HEK293 (cell line): ENCODE results near the gene TTLL11.

ENCODE experiments used
- CTCF ChIA-PET: fragments of 350-600 bp; formaldehyde crosslinking; extraction: SDS; loops from one replicate; lab custom pipeline; 2021; ENCODE audit warnings: antibody characterized with exemption; lab: Yijun Ruan, JAX
- POLR2A ChIA-PET: fragments of 300-600 bp; formaldehyde crosslinking; extraction: SDS; loops from one replicate; lab custom pipeline; 2020; ENCODE audit warnings: antibody characterized with exemption, inconsistent platforms; lab: Yijun Ruan, JAX
- H3K27ac ChIP-seq: fragments of 200-500 bp; sonication (Bioruptor generic); 2 replicates; pipeline ENCODE4 v1.5.1; 2014; ENCODE audit warnings: low read depth, low read length, control low read depth, inconsistent platforms; ENCODE audit errors: extremely low read depth
- H3K36me3 ChIP-seq, 2 experiments: fragments of 200-500 bp in 1 of 2; sonication (Bioruptor generic) in 1 of 2; 1 replicate in 1 of 2; 2 replicates in 1 of 2; pipeline ENCODE4 v1.5.1; 2014 to 2017; ENCODE audit warnings: inconsistent platforms in 2 of 2, low read length in 2 of 2; ENCODE audit not compliant: control insufficient read depth in 2 of 2, insufficient read depth in 1 of 2
- H3K4me1 ChIP-seq: fragments of 200-500 bp; sonication (Bioruptor generic); 2 replicates; pipeline ENCODE4 v1.5.1; 2014; ENCODE audit warnings: mild to moderate bottlenecking, low read length, inconsistent platforms; ENCODE audit not compliant: control insufficient read depth, insufficient read depth
- H3K4me3 ChIP-seq: 2 replicates; pipeline ENCODE4 v1.5.1; 2011; ENCODE audit warnings: low read depth, mild to moderate bottlenecking, control low read depth, low read length, moderate library complexity
- H3K9me3 ChIP-seq: fragments of 200-500 bp; sonication (Bioruptor generic); 2 replicates; pipeline ENCODE4 v1.5.1; 2014; ENCODE audit warnings: low read depth, low read length, inconsistent platforms; ENCODE audit not compliant: control insufficient read depth, insufficient read depth
- BCL11B ChIP-seq: fragments of 450-650 bp; formaldehyde crosslinking; IDR thresholded peaks from 2 replicates; pipeline ENCODE4 v1.5.1; 2016; ENCODE audit warnings: low read depth, missing biosample characterization, missing genetic modification characterization
- ELK4 ChIP-seq: IDR thresholded peaks from 2 replicates; pipeline ENCODE4 v1.6.1; 2011; ENCODE audit warnings: mild to moderate bottlenecking, low read depth, low read length, borderline replicate concordance
- GLIS2 ChIP-seq: fragments of 450-650 bp; formaldehyde crosslinking; IDR thresholded peaks from 2 replicates; pipeline ENCODE4 v1.5.1; 2016; ENCODE audit warnings: missing biosample characterization, missing genetic modification characterization
- MEIS1 ChIP-seq: sonication (generic); formaldehyde crosslinking; IDR thresholded peaks from 2 replicates; pipeline ENCODE4 v1.8.1; 2022; ENCODE audit warnings: missing genetic modification reagents, mild to moderate bottlenecking, borderline replicate concordance
- MYNN ChIP-seq: fragments of 450-650 bp; formaldehyde crosslinking; IDR thresholded peaks from 2 replicates; pipeline ENCODE4 v1.5.1; 2016; ENCODE audit warnings: missing biosample characterization, missing genetic modification characterization, borderline replicate concordance
- MZF1 ChIP-seq: fragments of 450-650 bp; formaldehyde crosslinking; IDR thresholded peaks from 2 replicates; pipeline ENCODE4 v1.5.1; 2017; ENCODE audit warnings: missing biosample characterization, missing genetic modification characterization, borderline replicate concordance
- OVOL3 ChIP-seq: fragments of 450-650 bp; formaldehyde crosslinking; IDR thresholded peaks from 2 replicates; pipeline ENCODE4 v1.5.1; 2016; ENCODE audit warnings: missing biosample characterization, missing genetic modification characterization
- RBAK ChIP-seq: fragments of 450-650 bp; formaldehyde crosslinking; IDR thresholded peaks from 2 replicates; pipeline ENCODE4 v1.5.1; 2016; ENCODE audit warnings: missing biosample characterization, missing genetic modification characterization
- TCF7L2 ChIP-seq: IDR thresholded peaks from 2 replicates; pipeline ENCODE4 v1.6.1; 2011; ENCODE audit warnings: low read depth, mild to moderate bottlenecking, inconsistent platforms, low read length, moderate library complexity, borderline replicate concordance
- YY2 ChIP-seq: fragments of 450-650 bp; formaldehyde crosslinking; IDR thresholded peaks from 2 replicates; pipeline ENCODE4 v1.5.1; 2016; ENCODE audit warnings: missing biosample characterization, missing genetic modification characterization
- ZBTB1 ChIP-seq: fragments of 450-650 bp; formaldehyde crosslinking; IDR thresholded peaks from 2 replicates; pipeline ENCODE4 v1.5.1; 2016; ENCODE audit warnings: missing biosample characterization, missing genetic modification characterization
- ZEB2 ChIP-seq: fragments of 450-650 bp; formaldehyde crosslinking; IDR thresholded peaks from 2 replicates; pipeline ENCODE4 v1.5.1; 2016; ENCODE audit warnings: missing biosample characterization, missing genetic modification characterization
- ZIC2 ChIP-seq: fragments of 450-650 bp; formaldehyde crosslinking; IDR thresholded peaks from 2 replicates; pipeline ENCODE4 v1.5.1; 2016; ENCODE audit warnings: missing biosample characterization, missing genetic modification characterization
- ZNF146 ChIP-seq: fragments of 450-650 bp; formaldehyde crosslinking; IDR thresholded peaks from 2 replicates; pipeline ENCODE4 v1.5.1; 2016; ENCODE audit warnings: missing biosample characterization, missing genetic modification characterization
- ZNF324 ChIP-seq: fragments of 450-650 bp; formaldehyde crosslinking; IDR thresholded peaks from 2 replicates; pipeline ENCODE4 v1.5.1; 2016; ENCODE audit warnings: missing biosample characterization, missing genetic modification characterization
- ZNF341 ChIP-seq: fragments of 450-650 bp; formaldehyde crosslinking; IDR thresholded peaks from 2 replicates; pipeline ENCODE4; 2016; ENCODE audit warnings: low read depth, missing biosample characterization, missing genetic modification characterization
- ZNF37A ChIP-seq: fragments of 450-650 bp; IDR thresholded peaks from 2 replicates; pipeline ENCODE4 v1.5.1; 2018; ENCODE audit warnings: missing biosample characterization, missing genetic modification characterization
- ZNF416 ChIP-seq: fragments of 450-650 bp; formaldehyde crosslinking; IDR thresholded peaks from 2 replicates; pipeline ENCODE4 v1.5.1; 2016; ENCODE audit warnings: missing biosample characterization, missing genetic modification characterization
- ZNF513 ChIP-seq: fragments of 450-650 bp; IDR thresholded peaks from 2 replicates; pipeline ENCODE4 v1.5.1; 2018; ENCODE audit warnings: missing biosample characterization, missing genetic modification characterization
- ZNF549 ChIP-seq: fragments of 450-650 bp; IDR thresholded peaks from 2 replicates; pipeline ENCODE4 v1.5.1; 2018; ENCODE audit warnings: missing biosample characterization, missing genetic modification characterization, mild to moderate bottlenecking, inconsistent platforms, moderate library complexity
- ZNF580 ChIP-seq: fragments of 450-650 bp; formaldehyde crosslinking; IDR thresholded peaks from 2 replicates; pipeline ENCODE4 v1.5.1; 2016; ENCODE audit warnings: missing biosample characterization, missing genetic modification characterization
- ZNF624 ChIP-seq: fragments of 450-650 bp; formaldehyde crosslinking; IDR thresholded peaks from 2 replicates; pipeline ENCODE4 v1.5.1; 2017; ENCODE audit warnings: missing biosample characterization, missing genetic modification characterization
- ZNF664 ChIP-seq: fragments of 450-650 bp; formaldehyde crosslinking; IDR thresholded peaks from 2 replicates; pipeline ENCODE4 v1.5.1; 2016; ENCODE audit warnings: missing biosample characterization, missing genetic modification characterization
- ZNF707 ChIP-seq: fragments of 450-650 bp; formaldehyde crosslinking; IDR thresholded peaks from 2 replicates; pipeline ENCODE4 v1.5.1; 2016; ENCODE audit warnings: missing biosample characterization, missing genetic modification characterization
- ZXDB ChIP-seq: fragments of 450-650 bp; formaldehyde crosslinking; IDR thresholded peaks from 2 replicates; pipeline ENCODE4 v1.5.1; 2016; ENCODE audit warnings: missing biosample characterization, missing genetic modification characterization
- TF ChIP-seq, protein P1 (sequence below): fragments of 450-650 bp; formaldehyde crosslinking; IDR thresholded peaks from 2 replicates; pipeline ENCODE4 v1.5.1; 2017; ENCODE audit warnings: missing biosample characterization, missing genetic modification characterization
- TF ChIP-seq, protein P2 (sequence below): fragments of 450-650 bp; formaldehyde crosslinking; IDR thresholded peaks from 2 replicates; pipeline ENCODE4 v1.5.1; 2017; ENCODE audit warnings: missing biosample characterization, missing genetic modification characterization
- TF ChIP-seq, protein P3 (sequence below): fragments of 450-650 bp; formaldehyde crosslinking; IDR thresholded peaks from 2 replicates; pipeline ENCODE4 v1.5.1; 2016; ENCODE audit warnings: missing biosample characterization, missing genetic modification characterization

Gene TTLL11

GRCh38 chr9:122020398-122020797 is 72.7 kb downstream of the TTLL11 start (continued):
- TF ChIP-seq MYNN (no peak), ZIC2 (no peak), ZNF549 (tag by site-specific recombination) (no peak), ZEB2 (no peak), ZNF707 (tag by site-specific recombination) (no peak)

GRCh38 chr9:122016744-122017143 is 76.4 kb downstream of the TTLL11 start:
- ChIA-PET CTCF (interaction anchor here (1.2 kb wide), 1 partner anchor 471 kb away, joined by 4 read pairs; no protein-coding TSS in a partner anchor), POLR2A (no interaction called here)
- no peak overlapping the region for H3K4me3 ChIP-seq
- no peak overlapping the region for H3K27ac ChIP-seq
- no peaks in the 10 kb centered on the region for H3K9me3 ChIP-seq
- H3K36me3 ChIP-seq, result no peaks in the 10 kb centered on the region
- H3K4me1 ChIP-seq, result no peaks in the 10 kb centered on the region
- TF ChIP-seq ELK4 (no peak), ZNF664 (tag by site-specific recombination) (no peak), ZNF341 (no peak), MEIS1 (CRISPR knock-in tag) (no peak), OVOL3 (no peak), BCL11B (tag by site-specific recombination) (no peak), ZNF416 (tag by site-specific recombination) (no peak), YY2 (tag by site-specific recombination) (no peak), ZBTB1 (tag by site-specific recombination) (no peak)
- TF ChIP-seq, protein P1, sequence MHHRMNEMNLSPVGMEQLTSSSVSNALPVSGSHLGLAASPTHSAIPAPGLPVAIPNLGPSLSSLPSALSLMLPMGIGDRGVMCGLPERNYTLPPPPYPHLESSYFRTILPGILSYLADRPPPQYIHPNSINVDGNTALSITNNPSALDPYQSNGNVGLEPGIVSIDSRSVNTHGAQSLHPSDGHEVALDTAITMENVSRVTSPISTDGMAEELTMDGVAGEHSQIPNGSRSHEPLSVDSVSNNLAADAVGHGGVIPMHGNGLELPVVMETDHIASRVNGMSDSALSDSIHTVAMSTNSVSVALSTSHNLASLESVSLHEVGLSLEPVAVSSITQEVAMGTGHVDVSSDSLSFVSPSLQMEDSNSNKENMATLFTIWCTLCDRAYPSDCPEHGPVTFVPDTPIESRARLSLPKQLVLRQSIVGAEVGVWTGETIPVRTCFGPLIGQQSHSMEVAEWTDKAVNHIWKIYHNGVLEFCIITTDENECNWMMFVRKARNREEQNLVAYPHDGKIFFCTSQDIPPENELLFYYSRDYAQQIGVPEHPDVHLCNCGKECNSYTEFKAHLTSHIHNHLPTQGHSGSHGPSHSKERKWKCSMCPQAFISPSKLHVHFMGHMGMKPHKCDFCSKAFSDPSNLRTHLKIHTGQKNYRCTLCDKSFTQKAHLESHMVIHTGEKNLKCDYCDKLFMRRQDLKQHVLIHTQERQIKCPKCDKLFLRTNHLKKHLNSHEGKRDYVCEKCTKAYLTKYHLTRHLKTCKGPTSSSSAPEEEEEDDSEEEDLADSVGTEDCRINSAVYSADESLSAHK (tag by site-specific recombination), result no peak
- TF ChIP-seq, protein P2, sequence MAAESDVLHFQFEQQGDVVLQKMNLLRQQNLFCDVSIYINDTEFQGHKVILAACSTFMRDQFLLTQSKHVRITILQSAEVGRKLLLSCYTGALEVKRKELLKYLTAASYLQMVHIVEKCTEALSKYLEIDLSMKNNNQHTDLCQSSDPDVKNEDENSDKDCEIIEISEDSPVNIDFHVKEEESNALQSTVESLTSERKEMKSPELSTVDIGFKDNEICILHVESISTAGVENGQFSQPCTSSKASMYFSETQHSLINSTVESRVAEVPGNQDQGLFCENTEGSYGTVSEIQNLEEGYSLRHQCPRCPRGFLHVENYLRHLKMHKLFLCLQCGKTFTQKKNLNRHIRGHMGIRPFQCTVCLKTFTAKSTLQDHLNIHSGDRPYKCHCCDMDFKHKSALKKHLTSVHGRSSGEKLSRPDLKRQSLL, result no peak
- TF ChIP-seq, protein P3, sequence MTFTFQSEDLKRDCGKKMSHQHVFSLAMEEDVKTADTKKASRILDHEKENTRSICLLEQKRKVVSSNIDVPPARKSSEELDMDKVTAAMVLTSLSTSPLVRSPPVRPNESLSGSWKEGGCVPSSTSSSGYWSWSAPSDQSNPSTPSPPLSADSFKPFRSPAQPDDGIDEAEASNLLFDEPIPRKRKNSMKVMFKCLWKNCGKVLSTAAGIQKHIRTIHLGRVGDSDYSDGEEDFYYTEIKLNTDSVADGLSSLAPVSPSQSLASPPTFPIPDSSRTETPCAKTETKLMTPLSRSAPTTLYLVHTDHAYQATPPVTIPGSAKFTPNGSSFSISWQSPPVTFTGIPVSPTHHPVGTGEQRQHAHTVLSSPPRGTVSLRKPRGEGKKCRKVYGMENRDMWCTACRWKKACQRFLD (tag by site-specific recombination), result no peak

- no peak overlapping the region for H3K4me3 ChIP-seq
- H3K27ac ChIP-seq, result no peak overlapping the region
- no peaks in the 10 kb centered on the region for H3K4me1 ChIP-seq
- ChIA-PET POLR2A (no interaction called here), CTCF (interaction anchor here (0.7 to 1.0 kb wide), 2 partner anchors 10 to 517 kb away, joined by 3 to 5 read pairs; partner anchors contain the start of gene GGTA1)
- H3K36me3 ChIP-seq, result no peaks in the 10 kb centered on the region
- H3K9me3 ChIP-seq, result no peaks in the 10 kb centered on the region
- TF ChIP-seq ZNF624 (tag by site-specific recombination) (no peak), ZNF37A (tag by site-specific recombination) (no peak), ZNF513 (tag by site-specific recombination) (no peak), MZF1 (no peak), ZNF324 (tag by site-specific recombination) (no peak), ZNF146 (no peak), ZXDB (tag by site-specific recombination) (no peak), GLIS2 (tag by site-specific recombination) (no peak), TCF7L2 (no peak), ZIC2 (no peak), RBAK (tag by site-specific recombination) (no peak), ZNF580 (tag by site-specific recombination) (no peak)
Measured at GRCh38 chr9:122016309-122016708, 76.8 kb downstream of the TTLL11 start.
